NCI-H524 (cell line): ENCODE data around the gene EVPL.

Experiments used
- DNase-seq, 2 experiments: peaks; one replicate each; lab custom pipeline; 2025; lab: John Stamatoyannopoulos, UW

Gene EVPL

DNA sequence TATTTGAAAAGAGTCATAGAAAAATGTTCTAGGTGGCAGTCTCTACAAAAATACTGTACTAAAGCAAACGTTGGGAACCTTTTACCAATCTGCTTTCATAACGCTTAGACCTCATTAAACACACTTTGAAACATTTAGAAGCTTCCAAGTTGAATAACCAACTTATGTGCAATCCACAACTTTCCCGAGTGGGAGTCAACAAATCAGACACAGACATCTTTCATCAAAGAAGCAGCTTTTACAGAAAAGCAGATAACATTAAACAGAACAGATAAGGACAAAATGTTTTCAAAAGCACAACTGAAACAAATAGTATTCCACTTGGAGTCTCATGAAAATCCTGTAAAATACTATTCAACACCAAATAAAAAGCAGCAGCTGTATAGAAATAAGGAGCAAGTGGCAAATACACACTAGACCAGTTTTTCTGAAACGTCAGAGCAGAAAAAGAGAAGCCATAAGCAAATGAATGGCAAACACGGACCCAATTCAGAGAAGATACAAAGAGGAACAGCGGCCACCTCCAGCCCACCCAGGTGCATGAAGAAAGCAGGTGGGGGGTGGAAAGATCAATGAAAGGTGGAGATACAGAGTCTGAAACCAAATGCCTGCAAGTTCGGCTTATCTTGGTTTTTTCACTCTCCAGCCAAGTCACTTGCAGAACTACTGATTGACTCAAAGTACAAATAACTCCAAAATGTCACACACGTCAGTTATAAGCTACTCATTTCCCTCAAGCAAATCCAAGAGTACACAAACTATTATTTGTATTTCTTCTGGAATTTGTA, 67.9 kb downstream of the EVPL start:
- DNase-seq = no peak
